NCI-H524 treated with DMSO at 0.1 percent for 48 hours (cell line): ENCODE data around the gene SCN8A.
"Not testable (repeated sequence)": the region's sequence is repeated elsewhere in the genome, so short reads cannot be mapped to it uniquely, and the experiment has no call there.

Source experiments
- DNase-seq: peaks from one replicate; lab custom pipeline; 2025; lab: John Stamatoyannopoulos, UW

Gene SCN8A

GRCh38 chr12:51625370-51625769, 34.3 kb downstream of the SCN8A start:
- no peak for DNase-seq

DNA sequence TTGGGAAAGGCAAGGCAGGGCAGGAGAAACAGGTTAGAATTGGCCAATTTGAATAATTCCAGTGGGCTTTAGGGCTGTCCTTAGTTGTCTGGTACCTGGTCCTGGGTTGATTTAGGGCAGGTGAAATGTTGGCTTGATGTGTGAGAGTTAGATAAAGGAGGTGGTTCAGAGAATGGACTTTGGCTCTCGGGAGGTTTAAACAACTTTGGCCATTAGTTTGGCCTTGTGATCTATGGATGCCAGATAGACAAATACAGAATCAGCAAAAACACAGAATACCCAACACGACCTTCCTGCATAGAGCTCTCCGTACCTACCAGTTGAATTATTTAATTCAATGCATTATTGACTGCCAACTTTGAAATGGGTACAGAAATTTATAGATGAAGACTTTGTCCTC, 35.1 kb downstream of the SCN8A start:
- no peak for DNase-seq

- no peak for DNase-seq
Observed at GRCh38 chr12:51626629-51627028, 35.6 kb downstream of the SCN8A start.

GRCh38 chr12:51630256-51630880, 39.3 kb downstream of the SCN8A start:
- DNase-seq = no peak

- DNase-seq = peak; percentile 21
Observed at GRCh38 chr12:51630986-51631385, 40.0 kb downstream of the SCN8A start.

DNA sequence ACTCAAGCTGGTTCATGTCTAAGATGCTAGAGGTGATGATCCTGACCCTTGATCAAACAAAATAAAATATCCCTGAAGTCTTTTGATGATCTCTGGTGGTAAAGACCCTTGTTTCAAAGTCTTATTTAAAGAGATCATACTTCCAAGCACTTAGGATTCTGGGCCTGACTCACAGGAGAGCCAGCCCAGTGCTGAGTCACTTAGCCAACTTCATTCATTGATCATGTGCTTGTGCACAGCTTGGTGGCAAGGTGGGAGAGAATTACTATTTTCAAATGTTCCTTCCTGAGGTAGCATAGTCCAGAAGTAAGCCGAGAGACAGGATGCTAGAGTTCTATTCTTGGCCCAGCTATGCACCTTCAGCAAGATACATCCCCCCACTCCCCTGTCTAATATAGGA, 40.6 kb downstream of the SCN8A start:
- no peak for DNase-seq

- DNase-seq = no peak
Observed at GRCh38 chr12:51632623-51633022, 41.6 kb downstream of the SCN8A start.

DNA sequence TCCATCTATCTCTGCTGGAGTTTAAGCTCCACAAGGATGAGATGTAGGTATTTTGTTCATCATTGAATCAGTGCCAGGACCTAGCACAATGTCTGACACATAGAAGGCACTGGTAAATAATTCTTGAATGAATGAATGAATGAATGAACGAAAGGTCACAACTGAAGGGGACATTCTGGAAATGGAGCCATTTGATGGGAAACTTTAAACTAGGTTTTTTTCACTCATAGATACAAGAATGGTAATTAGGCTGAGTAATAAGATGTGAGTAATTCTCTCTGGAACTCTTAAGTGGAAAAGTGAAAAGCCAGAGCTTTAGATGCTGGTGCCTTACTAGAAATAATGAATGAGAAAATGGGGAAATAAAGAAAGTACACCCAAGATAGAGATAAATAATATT, 44.3 kb downstream of the SCN8A start:
- no peak for DNase-seq

DNA sequence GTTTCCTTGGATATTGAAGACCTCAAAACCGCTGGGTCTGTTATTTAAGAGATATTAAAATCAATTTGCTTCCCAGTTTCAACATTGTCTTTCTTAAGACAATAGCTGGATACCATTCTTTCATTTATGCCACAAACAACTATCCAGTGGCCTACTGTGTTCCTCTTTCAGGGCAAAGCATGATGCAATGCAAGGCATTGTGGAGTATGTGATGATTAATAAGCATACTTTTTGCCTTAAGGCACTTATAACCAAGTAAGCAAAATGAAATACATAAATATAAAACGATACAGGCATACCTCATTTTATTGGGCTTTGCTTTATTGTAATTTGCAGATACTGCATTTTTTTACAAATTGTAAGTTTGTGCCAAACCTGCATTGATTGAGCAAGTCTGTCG, 45.5 kb downstream of the SCN8A start:
- no peak for DNase-seq

DNA sequence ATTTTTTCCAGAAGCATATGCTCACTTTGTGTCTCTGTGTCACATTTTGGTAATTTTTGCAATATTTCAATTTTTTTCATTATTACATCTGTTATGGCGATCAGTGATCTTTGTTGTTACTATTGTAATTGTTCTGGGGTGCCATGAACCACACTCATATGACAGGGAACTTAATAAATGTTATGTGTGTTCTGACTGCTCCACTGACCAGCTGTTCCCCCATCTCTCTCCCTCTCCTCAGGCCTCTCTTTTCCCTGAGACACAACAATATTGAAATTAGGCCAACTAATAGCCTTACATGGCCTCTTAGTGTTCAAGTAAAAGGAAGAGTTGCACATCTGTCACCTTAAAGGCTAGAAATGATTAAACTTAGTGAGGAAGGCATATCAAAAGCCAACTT, 46.0 kb downstream of the SCN8A start:
- DNase-seq = no peak

GRCh38 chr12:51639361-51639760, 48.3 kb downstream of the SCN8A start:
- no peak for DNase-seq

DNA sequence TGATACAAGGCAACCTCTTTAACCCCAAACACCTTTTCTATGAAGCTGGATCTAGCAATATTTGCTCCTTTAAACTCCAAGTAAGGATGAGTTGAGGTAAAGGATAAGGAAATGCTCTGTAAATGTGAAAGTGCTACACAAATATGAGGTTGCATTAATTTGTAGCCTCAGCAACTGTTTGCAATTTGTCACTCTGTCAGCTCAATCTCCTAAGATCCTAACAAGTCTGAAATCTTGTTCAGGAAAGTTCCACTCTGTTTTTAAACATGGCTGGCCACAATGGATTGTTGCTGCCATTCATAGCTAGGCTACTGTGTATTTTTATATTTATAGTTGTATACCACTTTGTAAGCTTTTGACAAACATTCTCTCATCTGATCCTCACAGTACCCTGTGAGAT, 51.3 kb downstream of the SCN8A start:
- no peak for DNase-seq

DNA sequence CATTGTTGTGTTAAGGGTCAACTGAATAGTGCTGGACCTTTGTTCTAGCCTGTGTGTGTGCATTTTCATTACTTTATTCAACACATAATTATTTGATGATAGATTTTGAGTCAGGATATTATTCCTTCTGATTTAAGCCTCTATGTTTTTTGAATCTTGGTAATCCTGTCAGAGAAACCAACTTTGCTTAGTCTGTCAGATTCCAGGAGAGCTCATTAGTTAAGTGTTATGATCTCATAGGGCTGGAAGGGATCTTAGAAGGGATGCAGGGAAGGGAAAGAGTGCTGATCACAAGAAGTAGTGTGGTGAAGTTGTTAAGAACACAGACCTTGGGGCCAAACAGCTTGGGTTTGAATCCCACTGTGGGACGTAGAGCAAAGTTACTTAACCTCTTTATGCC, 52.9 kb downstream of the SCN8A start:
- DNase-seq = no peak

DNA sequence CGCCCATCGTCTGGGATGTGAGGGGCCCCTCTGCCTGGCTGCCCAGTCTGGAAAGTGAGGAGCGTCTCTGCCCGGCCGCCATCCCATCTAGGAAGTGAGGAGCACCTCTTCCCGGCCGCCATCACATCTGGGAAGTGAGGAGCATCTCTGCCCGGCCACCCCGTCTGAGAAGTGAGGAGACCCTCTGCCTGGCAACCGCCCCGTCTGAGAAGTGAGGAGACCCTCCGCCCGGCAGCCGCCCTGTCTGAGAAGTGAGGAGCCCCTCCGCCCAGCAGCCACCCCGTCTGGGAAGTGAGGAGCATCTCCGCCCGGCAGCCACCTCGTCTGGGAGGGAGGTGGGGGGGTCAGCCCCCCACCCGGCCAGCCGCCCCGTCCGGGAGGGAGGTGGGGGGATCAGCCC, 53.7 kb downstream of the SCN8A start:
- not testable (repeated sequence) for DNase-seq

GRCh38 chr12:51645961-51646360, 54.9 kb downstream of the SCN8A start:
- DNase-seq = no peak

GRCh38 chr12:51647647-51648046, 56.6 kb downstream of the SCN8A start:
- no peak for DNase-seq

DNA sequence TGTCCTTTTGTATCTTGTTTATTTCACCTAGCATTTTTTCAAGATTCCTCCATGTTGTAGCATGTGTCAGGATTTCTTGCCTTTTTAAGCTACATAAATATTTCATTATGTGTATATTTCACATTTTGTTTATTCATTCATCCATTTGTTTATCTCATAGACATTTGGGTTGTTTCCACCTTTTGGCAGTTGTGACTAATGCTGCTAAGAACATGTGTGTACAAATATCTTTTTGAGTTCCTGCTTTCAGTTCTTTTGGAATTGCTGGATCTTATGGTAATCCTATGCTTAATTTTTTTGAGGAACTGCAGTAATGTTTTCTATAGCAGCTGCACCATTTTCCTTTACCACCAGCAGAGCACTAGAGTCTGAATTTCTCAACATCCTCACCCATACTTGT, 62.4 kb downstream of the SCN8A start:
- no peak for DNase-seq

- no peak for DNase-seq
Observed at GRCh38 chr12:51661199-51661598, 70.2 kb downstream of the SCN8A start.

DNA sequence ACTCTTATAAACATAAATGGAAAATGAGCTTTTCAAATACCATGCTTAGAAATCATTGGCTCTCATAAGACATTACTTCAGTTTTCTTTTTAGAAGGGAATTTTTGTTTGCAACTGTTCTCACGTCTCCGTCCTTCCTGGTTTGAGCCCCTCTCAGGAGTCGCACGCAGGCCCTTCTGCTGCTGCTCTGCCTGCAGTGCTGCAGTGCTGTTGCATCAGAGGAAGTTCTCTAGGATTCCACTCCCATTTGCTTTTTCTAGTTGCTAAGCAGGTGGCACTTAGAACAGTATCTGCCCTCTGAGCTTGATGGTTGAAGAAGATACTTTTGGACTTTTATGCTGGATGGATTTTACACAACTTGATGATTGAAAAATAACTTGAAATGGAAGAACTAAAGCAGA, 70.8 kb downstream of the SCN8A start:
- DNase-seq = no peak

- DNase-seq = no peak
Observed at GRCh38 chr12:51662728-51663154, 71.7 kb downstream of the SCN8A start.

- no peak for DNase-seq
Observed at GRCh38 chr12:51663390-51663789, 72.4 kb downstream of the SCN8A start.

DNA sequence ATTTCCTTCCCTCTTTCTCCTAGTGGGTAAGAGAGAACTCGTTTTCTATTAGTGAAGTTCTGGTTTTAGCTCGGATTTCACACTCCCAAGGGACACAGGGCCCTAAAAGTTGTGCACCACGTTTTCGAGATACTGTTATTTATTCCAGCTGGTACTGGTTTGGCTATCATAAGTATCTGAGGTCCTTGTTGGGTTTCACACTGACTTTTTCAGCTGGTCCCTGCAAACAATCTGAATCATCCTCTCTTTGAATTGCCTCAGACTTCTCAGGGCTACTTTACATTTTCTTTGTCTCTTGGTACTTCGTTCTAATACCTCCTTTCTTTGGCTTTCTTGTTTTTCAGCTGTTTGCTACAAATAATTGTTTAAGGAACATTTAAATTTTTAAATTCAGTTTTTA, 75.7 kb downstream of the SCN8A start:
- no peak for DNase-seq

GRCh38 chr12:51667269-51667668, 76.2 kb downstream of the SCN8A start:
- no peak for DNase-seq

- no peak for DNase-seq
Observed at GRCh38 chr12:51669271-51669670, 78.2 kb downstream of the SCN8A start.

DNA sequence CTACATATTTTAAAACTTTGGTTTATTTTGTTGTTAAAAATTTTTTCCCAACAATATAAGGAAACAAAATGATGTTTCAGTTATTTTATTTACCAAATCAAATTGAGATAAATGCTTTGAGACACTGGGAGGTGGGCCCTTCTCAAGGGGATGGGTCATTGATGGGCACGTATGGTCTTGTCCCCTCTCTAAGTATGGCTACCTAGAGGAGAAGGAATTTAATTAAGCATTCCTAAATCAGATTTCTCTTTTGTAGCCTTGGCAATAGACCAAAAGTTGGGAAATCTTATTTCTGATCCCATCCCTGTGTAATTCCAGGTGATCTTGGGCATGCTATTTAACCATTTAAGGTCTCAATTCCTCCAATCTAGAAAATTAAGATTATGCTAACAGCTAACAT, 79.0 kb downstream of the SCN8A start:
- DNase-seq = no peak
